Right lung (tissue), 5 donors: ENCODE results near the gene PPHLN1. TPM values are rescaled to one million over a fixed set of nuclear protein-coding genes. Genes with fewer than 3 reads are reported as not detected.

Source experiments
- DNase-seq, 2 donors: peaks; one replicate each; pipeline ENCODE4 v3.0.0-alpha.2; 2013
- polyA plus RNA-seq, 5 donors: library from polyadenylated mRNA; unstranded; fragments of 120-200 nt; gene quantifications; one replicate each; pipeline versions ENCODE4 v1.2.1 to v1.2.3, GENCODE V29; 2013; ENCODE audit warnings: inconsistent platforms in 1 of 5, low replicate concordance in 1 of 5; ENCODE audit not compliant: insufficient read length in 5 of 5, insufficient read depth in 1 of 5

The PPHLN1 gene
- polyA plus RNA-seq, 5 donors: 58.3 to 81.3 (median 71.2) TPM

- DNase-seq: no peak
These were observed 102.9 kb downstream of the PPHLN1 start for GRCh38 chr12:42428850-42429249.

GRCh38 chr12:42432517-42433140 is 106.7 kb downstream of the PPHLN1 start:
- no peak for DNase-seq

- DNase-seq: no peak
These were observed 114.6 kb downstream of the PPHLN1 start for GRCh38 chr12:42440608-42441007.

- DNase-seq: no peak
These were observed 116.4 kb downstream of the PPHLN1 start for GRCh38 chr12:42442311-42442759.

GRCh38 chr12:42442888-42443287 is 116.9 kb downstream of the PPHLN1 start:
- DNase-seq: no peak

GRCh38 chr12:42444192-42444943 is 118.4 kb downstream of the PPHLN1 start:
- no peak for DNase-seq

- DNase-seq: no peak
These were observed 119.9 kb downstream of the PPHLN1 start for GRCh38 chr12:42445891-42446290.

GRCh38 chr12:42446761-42447160 is 120.8 kb downstream of the PPHLN1 start:
- no peak for DNase-seq

GRCh38 chr12:42447371-42447786 is 121.4 kb downstream of the PPHLN1 start:
- DNase-seq: no peak

GRCh38 chr12:42448841-42449240 is 122.9 kb downstream of the PPHLN1 start:
- no peak for DNase-seq

- DNase-seq: no peak
These were observed 124.3 kb downstream of the PPHLN1 start for GRCh38 chr12:42450248-42450647.

GRCh38 chr12:42458575-42458974 is 132.6 kb downstream of the PPHLN1 start:
- no peak for DNase-seq

GRCh38 chr12:42459336-42459847 is 133.4 kb downstream of the PPHLN1 start:
- DNase-seq: no peak

- no peak for DNase-seq
These were observed 136.5 kb downstream of the PPHLN1 start for GRCh38 chr12:42462486-42462885.

- DNase-seq: no peak
These were observed 137.7 kb downstream of the PPHLN1 start for GRCh38 chr12:42463671-42464070.

GRCh38 chr12:42468341-42468821 is 142.4 kb downstream of the PPHLN1 start:
- DNase-seq: no peak

GRCh38 chr12:42468921-42469320 is 143.0 kb downstream of the PPHLN1 start:
- no peak for DNase-seq

- no peak for DNase-seq
These were observed 143.6 kb downstream of the PPHLN1 start for GRCh38 chr12:42469355-42470175.

GRCh38 chr12:42472376-42472775 is 146.4 kb downstream of the PPHLN1 start:
- DNase-seq: no peak

- no peak for DNase-seq
These were observed 147.2 kb downstream of the PPHLN1 start for GRCh38 chr12:42473130-42473529.

GRCh38 chr12:42473561-42473960 is 147.6 kb downstream of the PPHLN1 start:
- DNase-seq: no peak

GRCh38 chr12:42474391-42474790 is 148.4 kb downstream of the PPHLN1 start:
- no peak for DNase-seq
